GM19239 (cell line): ENCODE data around the gene MGST3.
"Not testable (repeated sequence)": the region's sequence is repeated elsewhere in the genome, so short reads cannot be mapped to it uniquely, and the experiment has no call there.

Experiments
- DNase-seq: peaks from one replicate; pipeline ENCODE4 v3.0.0; 2011; ENCODE audit warnings: low spot score; ENCODE audit not compliant: insufficient read length
- FAIRE-seq: peaks from 2 replicates; lab custom pipeline; 2011; peaks lifted over from hg19 to GRCh38; lab: Jason Lieb, UNC

The MGST3 gene

GRCh38 chr1:165688046-165688445, 57.0 kb downstream of the MGST3 start:
- FAIRE-seq, result no peak
- no peak for DNase-seq

- no peak for DNase-seq
- no peak for FAIRE-seq
Observed at GRCh38 chr1:165695031-165695430, 64.0 kb downstream of the MGST3 start.

- DNase-seq (no peak), FAIRE-seq (no peak)
Observed at GRCh38 chr1:165696625-165697100, 65.6 kb downstream of the MGST3 start.

- peak; percentile 39 for FAIRE-seq
- no peak for DNase-seq
Observed at GRCh38 chr1:165697491-165697880, 66.5 kb downstream of the MGST3 start.

- peak; percentile 90 for FAIRE-seq
- peak; percentile 62 for DNase-seq
Observed at GRCh38 chr1:165697881-165698760, 67.1 kb downstream of the MGST3 start, which contains the start of gene ALDH9A1. TSS of gene ALDH9A1 (minus strand) at chr1:165698562. CDS start at chr1:165698558, 4 bp downstream.

- DNase-seq (no peak), FAIRE-seq (no peak)
Observed at GRCh38 chr1:165698761-165699052, 67.7 kb downstream of the MGST3 start.

- DNase-seq (no peak), FAIRE-seq (no peak)
Observed at GRCh38 chr1:165699577-165699976, 68.5 kb downstream of the MGST3 start.

GRCh38 chr1:165701922-165702321, 70.9 kb downstream of the MGST3 start:
- DNase-seq, FAIRE-seq: not testable (repeated sequence)

- FAIRE-seq (no peak), DNase-seq (no peak)
Observed at GRCh38 chr1:165703648-165704047, 72.6 kb downstream of the MGST3 start.
